Panc1 (cell line): Measurements from ENCODE around the gene DAZAP1. TPM values are rescaled to one million over a fixed set of nuclear protein-coding genes. Genes with fewer than 3 reads are reported as not detected.

Experiments used
- ATAC-seq: fragments of 200-7000 bp; cut with Tn5 transposase; 2 replicates; pipeline ENCODE4 v1.9.1; 2020; ENCODE audit warnings: mild to moderate bottlenecking, moderate library complexity
- BruUV-seq: library from RNA; stranded (reverse); fragments of 400-500 nt; replicated peaks from 2 replicates; lab custom pipeline; 2021; lab: Mats Ljungman, UMichigan
- CTCF ChIA-PET: fragments of 300-600 bp; sonication (Branson Sonifier 250); formaldehyde crosslinking; loops from one replicate; lab custom pipeline; 2022; ENCODE audit warnings: antibody characterized with exemption; lab: Charles Lee
- POLR2A ChIA-PET: fragments of 300-600 bp; sonication (Branson Sonifier 250); formaldehyde crosslinking; loops from one replicate; lab custom pipeline; 2022; ENCODE audit warnings: antibody characterized with exemption; lab: Charles Lee
- DNase-seq: peaks from one replicate; pipeline ENCODE4 v3.0.0-alpha.2; 2010; ENCODE audit warnings: low read depth, low spot score
- H3K27ac ChIP-seq: 2 replicates; pipeline ENCODE4 v1.5.1; 2011; ENCODE audit warnings: mild to moderate bottlenecking, low read length, inconsistent platforms
- H3K27me3 ChIP-seq: fragments of 200-500 bp; sonication (Bioruptor generic); 2 replicates; pipeline ENCODE4 v1.6.0; 2014; ENCODE audit warnings: low read length, inconsistent platforms; ENCODE audit not compliant: control insufficient read depth, insufficient read depth
- H3K36me3 ChIP-seq: fragments of 200-500 bp; sonication (Bioruptor generic); 2 replicates; pipeline ENCODE4 v1.5.1; 2014; ENCODE audit warnings: inconsistent platforms, mild to moderate bottlenecking, low read length, moderate library complexity; ENCODE audit not compliant: control insufficient read depth, insufficient read depth
- H3K4me1 ChIP-seq: 2 replicates; pipeline ENCODE4 v1.5.1; 2011; ENCODE audit warnings: inconsistent platforms, mild to moderate bottlenecking, low read length, moderate library complexity; ENCODE audit not compliant: control insufficient read depth, insufficient read depth
- H3K4me3 ChIP-seq, 2 experiments: 2 replicates each; pipeline ENCODE4 v1.5.1; 2011 to 2012; ENCODE audit warnings: low read depth in 2 of 2, low read length in 2 of 2, mild to moderate bottlenecking in 2 of 2, inconsistent platforms in 1 of 2, moderate library complexity in 1 of 2
- H3K9me3 ChIP-seq: fragments of 200-500 bp; sonication (Bioruptor generic); 2 replicates; pipeline ENCODE4 v1.5.1; 2014; ENCODE audit warnings: low read depth, mild to moderate bottlenecking, inconsistent platforms, low read length, moderate library complexity; ENCODE audit not compliant: control insufficient read depth, insufficient read depth
- POLR2AphosphoS5 ChIP-seq: IDR thresholded peaks from 2 replicates; pipeline ENCODE4 v1.6.1; 2012; ENCODE audit warnings: mild to moderate bottlenecking, low read depth, low read length, moderate library complexity
- SIN3A ChIP-seq: IDR thresholded peaks from 2 replicates; pipeline ENCODE4 v1.6.1; 2012; ENCODE audit warnings: low read depth, mild to moderate bottlenecking, low read length, moderate library complexity, borderline replicate concordance; ENCODE audit not compliant: insufficient read depth
- TCF7L2 ChIP-seq: IDR thresholded peaks from 2 replicates; pipeline ENCODE4 v1.6.1; 2011; ENCODE audit warnings: mild to moderate bottlenecking, low read depth, low read length, inconsistent platforms
- in situ Hi-C: cut with HindIII; loops from 2 replicates; pipeline ENCODE4 v1.10.0; 2016; ENCODE audit warnings: low sequenced_read_pairs, low pct_unique_long_range_greater_than_20kb
- intact Hi-C: fragments of 100-400 bp; cut with micrococcal nuclease; formaldehyde crosslinking; loops from one replicate; pipeline ENCODE4 v1.10.0; 2022; ENCODE audit not compliant: unreplicated experiment
- total RNA-seq: library from RNA; stranded (reverse); gene quantifications from one replicate; pipeline ENCODE4 v1.2.1, GENCODE V29; 2021; ENCODE audit not compliant: unreplicated experiment
- TF ChIP-seq, protein P1 (sequence below), 2 experiments: IDR thresholded peaks; 2 replicates each; pipeline ENCODE4 v1.6.1; 2011 to 2012; ENCODE audit warnings: low read depth in 2 of 2, control low read depth in 1 of 2, low read length in 1 of 2, mild to moderate bottlenecking in 1 of 2, moderate library complexity in 1 of 2; ENCODE audit not compliant: insufficient read depth in 1 of 2
- TF ChIP-seq, protein P2 (sequence below): fragments of 450-650 bp; IDR thresholded peaks from 2 replicates; pipeline ENCODE4 v1.5.1; 2017; ENCODE audit warnings: mild to moderate bottlenecking

The DAZAP1 gene
- total RNA-seq, 1 experiment from 2014 or later = 195 TPM

DNA sequence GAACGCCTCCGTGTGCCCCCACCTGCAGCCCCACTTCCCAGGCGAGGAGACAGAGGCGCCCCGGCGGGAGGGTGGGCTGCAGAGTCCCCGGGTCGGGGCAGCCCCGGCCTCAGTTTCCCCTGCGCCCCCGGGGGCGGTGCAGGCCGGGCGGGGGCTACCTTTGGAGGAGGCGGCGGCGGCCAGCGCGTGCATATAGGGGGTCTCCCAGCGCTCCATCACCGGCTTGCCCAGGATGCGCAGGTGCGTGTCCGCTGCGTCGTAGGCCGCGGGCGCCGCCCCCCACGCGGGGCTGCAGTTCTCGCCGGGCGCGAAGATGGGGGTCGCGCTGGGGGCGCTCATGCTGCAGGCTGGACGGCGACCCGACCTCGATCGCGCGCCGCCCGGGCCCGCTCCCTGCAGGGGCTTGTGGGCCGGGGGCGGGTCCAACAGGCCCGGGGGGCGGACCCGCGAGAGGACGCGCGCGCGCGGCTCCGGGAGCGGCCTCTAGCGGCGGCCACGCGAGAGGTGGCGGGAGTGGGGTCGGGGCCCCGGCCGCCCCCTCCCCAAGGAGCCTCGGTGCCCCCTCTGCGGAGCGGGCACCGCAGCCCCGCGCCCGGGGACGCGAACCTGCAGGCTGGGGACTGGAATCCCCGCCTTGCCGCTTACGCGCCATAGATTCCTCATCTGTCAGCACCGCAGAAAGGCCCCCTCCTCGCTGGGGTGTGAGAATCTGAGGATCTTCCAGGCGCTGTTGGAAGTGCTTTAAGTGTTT lies 6.1 kb upstream of the DAZAP1 start, which contains the start of gene GAMT:
GAMT (minus strand) TSS at position 405 of the 751 bp plus-strand sequence; CDS start at position 339, 66 bp downstream.
- CTCF ChIA-PET = no interaction called here
- in situ Hi-C loops (no loop called here), intact Hi-C loops (no loop called here)
- TF ChIP-seq, protein P1, sequence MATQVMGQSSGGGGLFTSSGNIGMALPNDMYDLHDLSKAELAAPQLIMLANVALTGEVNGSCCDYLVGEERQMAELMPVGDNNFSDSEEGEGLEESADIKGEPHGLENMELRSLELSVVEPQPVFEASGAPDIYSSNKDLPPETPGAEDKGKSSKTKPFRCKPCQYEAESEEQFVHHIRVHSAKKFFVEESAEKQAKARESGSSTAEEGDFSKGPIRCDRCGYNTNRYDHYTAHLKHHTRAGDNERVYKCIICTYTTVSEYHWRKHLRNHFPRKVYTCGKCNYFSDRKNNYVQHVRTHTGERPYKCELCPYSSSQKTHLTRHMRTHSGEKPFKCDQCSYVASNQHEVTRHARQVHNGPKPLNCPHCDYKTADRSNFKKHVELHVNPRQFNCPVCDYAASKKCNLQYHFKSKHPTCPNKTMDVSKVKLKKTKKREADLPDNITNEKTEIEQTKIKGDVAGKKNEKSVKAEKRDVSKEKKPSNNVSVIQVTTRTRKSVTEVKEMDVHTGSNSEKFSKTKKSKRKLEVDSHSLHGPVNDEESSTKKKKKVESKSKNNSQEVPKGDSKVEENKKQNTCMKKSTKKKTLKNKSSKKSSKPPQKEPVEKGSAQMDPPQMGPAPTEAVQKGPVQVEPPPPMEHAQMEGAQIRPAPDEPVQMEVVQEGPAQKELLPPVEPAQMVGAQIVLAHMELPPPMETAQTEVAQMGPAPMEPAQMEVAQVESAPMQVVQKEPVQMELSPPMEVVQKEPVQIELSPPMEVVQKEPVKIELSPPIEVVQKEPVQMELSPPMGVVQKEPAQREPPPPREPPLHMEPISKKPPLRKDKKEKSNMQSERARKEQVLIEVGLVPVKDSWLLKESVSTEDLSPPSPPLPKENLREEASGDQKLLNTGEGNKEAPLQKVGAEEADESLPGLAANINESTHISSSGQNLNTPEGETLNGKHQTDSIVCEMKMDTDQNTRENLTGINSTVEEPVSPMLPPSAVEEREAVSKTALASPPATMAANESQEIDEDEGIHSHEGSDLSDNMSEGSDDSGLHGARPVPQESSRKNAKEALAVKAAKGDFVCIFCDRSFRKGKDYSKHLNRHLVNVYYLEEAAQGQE (IDR thresholded peaks at IDR 0.05; ENCODE audit: insufficient read depth in 1 of 2, low read depth in 2 of 2, low read length in 1 of 2) = no peak
- TF ChIP-seq SIN3A = no peak
- no peak for TF ChIP-seq TCF7L2
- TF ChIP-seq POLR2AphosphoS5 = no peak
- TF ChIP-seq, protein P2, sequence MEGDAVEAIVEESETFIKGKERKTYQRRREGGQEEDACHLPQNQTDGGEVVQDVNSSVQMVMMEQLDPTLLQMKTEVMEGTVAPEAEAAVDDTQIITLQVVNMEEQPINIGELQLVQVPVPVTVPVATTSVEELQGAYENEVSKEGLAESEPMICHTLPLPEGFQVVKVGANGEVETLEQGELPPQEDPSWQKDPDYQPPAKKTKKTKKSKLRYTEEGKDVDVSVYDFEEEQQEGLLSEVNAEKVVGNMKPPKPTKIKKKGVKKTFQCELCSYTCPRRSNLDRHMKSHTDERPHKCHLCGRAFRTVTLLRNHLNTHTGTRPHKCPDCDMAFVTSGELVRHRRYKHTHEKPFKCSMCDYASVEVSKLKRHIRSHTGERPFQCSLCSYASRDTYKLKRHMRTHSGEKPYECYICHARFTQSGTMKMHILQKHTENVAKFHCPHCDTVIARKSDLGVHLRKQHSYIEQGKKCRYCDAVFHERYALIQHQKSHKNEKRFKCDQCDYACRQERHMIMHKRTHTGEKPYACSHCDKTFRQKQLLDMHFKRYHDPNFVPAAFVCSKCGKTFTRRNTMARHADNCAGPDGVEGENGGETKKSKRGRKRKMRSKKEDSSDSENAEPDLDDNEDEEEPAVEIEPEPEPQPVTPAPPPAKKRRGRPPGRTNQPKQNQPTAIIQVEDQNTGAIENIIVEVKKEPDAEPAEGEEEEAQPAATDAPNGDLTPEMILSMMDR = peak; percentile 84; the same call in 1 of the 2 replicates
- Histone ChIP-seq H3K4me3 (peak within 1 kb of the TSS; percentile 54 to 57), H3K27ac (peak within 1 kb of the TSS; percentile 54), H3K4me1 (peaks cover 13% of the 10 kb centered on the region), H3K9me3 (no peaks in the 10 kb centered on the region), H3K36me3 (peaks cover 6% of the 10 kb centered on the region; the same call in 1 of the 2 replicates), H3K27me3 (no peaks in the 10 kb centered on the region)
- POLR2A ChIA-PET = no interaction called here
- ATAC-seq = peak; percentile 75
- no TSS peak for BruUV-seq
- DNase-seq = no peak

DNA sequence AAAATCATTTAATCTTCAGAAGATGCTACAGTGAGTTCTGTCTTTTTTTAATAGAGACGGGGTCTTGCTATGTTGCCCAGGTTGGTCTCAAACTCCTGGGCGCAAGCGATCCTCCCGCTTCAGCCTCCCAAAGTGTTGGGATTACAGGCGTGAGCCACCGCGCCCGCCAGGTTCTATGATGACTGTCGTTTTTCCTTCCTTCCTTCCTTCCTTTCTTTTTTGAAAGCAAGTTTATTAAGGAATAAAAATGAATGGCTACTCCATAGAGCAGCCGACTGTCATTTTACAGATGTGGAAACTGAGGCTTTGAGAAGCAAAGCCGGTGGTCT lies 5.5 kb upstream of the DAZAP1 start:
- TF ChIP-seq, protein P2 = no peak
- Histone ChIP-seq H3K4me3 (peak overlapping the region; percentile 54 to 57), H3K27ac (0 out of 2 replicates have a peak overlapping the region, but pooled peaks have one; percentile 23), H3K36me3 (peaks cover 6% of the 10 kb centered on the region; the same call in 1 of the 2 replicates), H3K4me1 (peaks cover 12% of the 10 kb centered on the region), H3K27me3 (no peaks in the 10 kb centered on the region), H3K9me3 (no peaks in the 10 kb centered on the region)
- ChIA-PET POLR2A (interaction anchor here (0.7 kb wide), 1 partner anchor 987 kb away, joined by 10 read pairs; no protein-coding TSS in a partner anchor), CTCF (no interaction called here)
- ATAC-seq (no peak), DNase-seq (no peak)
- in situ Hi-C loops = no loop called here
- no TSS peak for BruUV-seq
- intact Hi-C loops = no loop called here
